H1 (cell line): ENCODE results near the gene TCF7L1. TPM values are rescaled to one million over a fixed set of nuclear protein-coding genes. Genes with fewer than 3 reads are reported as not detected.

ENCODE experiments used
- CTCF ChIA-PET: fragments of 300-600 bp; sonication (Branson Sonifier 250); formaldehyde crosslinking; loops from one replicate; lab custom pipeline; 2021; ENCODE audit not compliant: partially characterized antibody; lab: Charles Lee
- POLR2A ChIA-PET: fragments of 300-600 bp; sonication (Branson Sonifier 250); formaldehyde crosslinking; loops from one replicate; lab custom pipeline; 2021; ENCODE audit warnings: inconsistent platforms; ENCODE audit not compliant: partially characterized antibody; lab: Charles Lee
- DNase-seq, 2 experiments: peaks; one replicate each; pipeline versions ENCODE4 v3.0.0 to v3.0.0-alpha.2; 2010 to 2022; ENCODE audit warnings: low spot score in 2 of 2, low read depth in 1 of 2, mixed read lengths in 1 of 2
- FAIRE-seq: peaks from 2 replicates; lab custom pipeline; 2011; peaks lifted over from hg19 to GRCh38; lab: Jason Lieb, UNC
- H2AFZ ChIP-seq: 2 replicates; pipeline ENCODE4 v1.8.1; 2012; ENCODE audit warnings: low read length, inconsistent platforms
- H2AK5ac ChIP-seq: 2 replicates; pipeline ENCODE4 v1.6.1; 2013; ENCODE audit warnings: low read depth, low read length
- H2BK120ac ChIP-seq: replicated peaks from 2 replicates; pipeline ENCODE3; 2013; ENCODE audit warnings: low read depth, low read length, inconsistent platforms
- H2BK12ac ChIP-seq: 2 replicates; pipeline ENCODE4 v1.6.1; 2013; ENCODE audit warnings: low read depth, low read length
- H2BK15ac ChIP-seq: 2 replicates; pipeline ENCODE4 v1.6.1; 2013; ENCODE audit warnings: low read length
- H2BK20ac ChIP-seq: 2 replicates; pipeline ENCODE4 v1.6.1; 2013; ENCODE audit warnings: low read length
- H2BK5ac ChIP-seq: 2 replicates; pipeline ENCODE4 v1.6.1; 2013; ENCODE audit warnings: low read depth, low read length
- H3K14ac ChIP-seq: 2 replicates; pipeline ENCODE4 v1.6.1; 2013; ENCODE audit warnings: inconsistent platforms; ENCODE audit not compliant: insufficient read length
- H3K18ac ChIP-seq: 2 replicates; pipeline ENCODE4 v1.6.1; 2013; ENCODE audit warnings: low read length; ENCODE audit errors: extremely low read depth
- H3K23ac ChIP-seq: 2 replicates; pipeline ENCODE4 v1.6.1; 2013; ENCODE audit warnings: inconsistent platforms; ENCODE audit not compliant: insufficient read length
- H3K23me2 ChIP-seq: 2 replicates; pipeline ENCODE4 v1.6.1; 2013; ENCODE audit warnings: low read depth, low read length
- H3K27ac ChIP-seq: 2 replicates; pipeline ENCODE4 v1.6.1; 2011; ENCODE audit warnings: low read depth, low read length, inconsistent platforms
- H3K27me3 ChIP-seq, 4 experiments: replicated peaks in 1 of 4; 1 replicate in 1 of 4; 2 replicates in 3 of 4; pipeline versions ENCODE4 v1.6.1 to v1.8.1; 2011 to 2013; ENCODE audit warnings: low read length in 3 of 4, mild to moderate bottlenecking in 3 of 4, inconsistent platforms in 2 of 4, mixed read lengths in 2 of 4, moderate library complexity in 1 of 4; ENCODE audit not compliant: control insufficient read depth in 3 of 4, insufficient read depth in 3 of 4; ENCODE audit errors: extremely low read depth in 1 of 4
- H3K36me3 ChIP-seq, 4 experiments: 2 replicates each; pipeline versions ENCODE4 v1.6.1 to v1.8.1; 2011 to 2013; ENCODE audit warnings: mild to moderate bottlenecking in 4 of 4, low read length in 3 of 4, moderate library complexity in 2 of 4, control low read depth in 1 of 4, inconsistent platforms in 1 of 4; ENCODE audit not compliant: insufficient read depth in 4 of 4, control insufficient read depth in 2 of 4
- H3K4ac ChIP-seq: replicated peaks from 2 replicates; pipeline ENCODE3; 2013; ENCODE audit warnings: low read length, low read depth, mixed read lengths, inconsistent platforms; ENCODE audit not compliant: insufficient read length
- H3K4me1 ChIP-seq, 4 experiments: replicated peaks in 1 of 4; 1 replicate in 1 of 4; 2 replicates in 3 of 4; pipeline versions ENCODE4 v1.6.1 to v1.8.1; 2011 to 2013; ENCODE audit warnings: low read length in 3 of 4, inconsistent platforms in 2 of 4, mixed read lengths in 1 of 4; ENCODE audit not compliant: insufficient read depth in 4 of 4, control insufficient read depth in 3 of 4
- H3K4me2 ChIP-seq, 2 experiments: 2 replicates each; pipeline versions ENCODE4 v1.6.1 to v1.8.1; 2011 to 2013; ENCODE audit warnings: low read depth in 2 of 2, low read length in 2 of 2, control low read depth in 1 of 2, inconsistent platforms in 1 of 2, mild to moderate bottlenecking in 1 of 2; ENCODE audit not compliant: insufficient read depth in 1 of 2
- H3K4me3 ChIP-seq, 4 experiments: fragments of 200-600, 300-600 bp in 1 of 4; sonication (generic), shearing (Covaris generic), sonication (Bioruptor Twin) in 1 of 4; 2 replicates each; pipeline versions ENCODE4 v1.5.1 to v1.8.1; 2011 to 2016; ENCODE audit warnings: low read length in 4 of 4, low read depth in 3 of 4, control low read depth in 2 of 4, inconsistent platforms in 2 of 4, mild to moderate bottlenecking in 2 of 4, mixed read lengths in 1 of 4, moderate library complexity in 1 of 4; ENCODE audit not compliant: insufficient read depth in 2 of 4; ENCODE audit errors: extremely low read depth in 1 of 4
- H3K56ac ChIP-seq: replicated peaks from 2 replicates; pipeline ENCODE3; 2013; ENCODE audit warnings: low read depth, mild to moderate bottlenecking, mixed read lengths, low read length, inconsistent platforms; ENCODE audit not compliant: insufficient read length
- H3K79me1 ChIP-seq: 2 replicates; pipeline ENCODE4 v1.6.1; 2013; ENCODE audit warnings: low read depth, low read length, control low read depth
- H3K79me2 ChIP-seq, 2 experiments: 2 replicates each; pipeline versions ENCODE4 v1.6.1 to v1.8.1; 2012 to 2013; ENCODE audit warnings: low read length in 2 of 2, mild to moderate bottlenecking in 2 of 2, inconsistent platforms in 1 of 2; ENCODE audit not compliant: insufficient read depth in 2 of 2, control insufficient read depth in 1 of 2
- H3K9ac ChIP-seq, 4 experiments: replicated peaks in 1 of 4; 1 replicate in 1 of 4; 2 replicates in 3 of 4; pipeline versions ENCODE4 v1.6.1 to v1.8.1; 2011 to 2013; ENCODE audit warnings: low read depth in 3 of 4, low read length in 3 of 4, control low read depth in 2 of 4, mild to moderate bottlenecking in 2 of 4, moderate library complexity in 2 of 4, inconsistent platforms in 1 of 4; ENCODE audit errors: extremely low read depth in 1 of 4
- H3K9me3 ChIP-seq, 2 experiments: 2 replicates each; pipeline versions ENCODE4 v1.6.1 to v1.8.1; 2012 to 2013; ENCODE audit warnings: mild to moderate bottlenecking in 2 of 2, moderate library complexity in 2 of 2, control low read depth in 1 of 2, inconsistent platforms in 1 of 2, low read depth in 1 of 2, low read length in 1 of 2, mixed read lengths in 1 of 2; ENCODE audit not compliant: insufficient read depth in 2 of 2
- H4K20me1 ChIP-seq, 2 experiments: replicated peaks in 1 of 2; 2 replicates each; pipeline versions ENCODE3 to v1.8.1; 2011 to 2013; ENCODE audit warnings: inconsistent platforms in 2 of 2, low read length in 2 of 2, mild to moderate bottlenecking in 1 of 2; ENCODE audit not compliant: insufficient read depth in 2 of 2, control insufficient read depth in 1 of 2
- H4K5ac ChIP-seq: 2 replicates; pipeline ENCODE4 v1.6.1; 2013; ENCODE audit warnings: low read length, low read depth, mixed read lengths, inconsistent platforms; ENCODE audit not compliant: insufficient read length
- H4K8ac ChIP-seq: 2 replicates; pipeline ENCODE4 v1.8.0; 2013; ENCODE audit warnings: mild to moderate bottlenecking, moderate library complexity, low read length, inconsistent platforms; ENCODE audit not compliant: insufficient read depth; ENCODE audit errors: extremely low read depth
- H4K91ac ChIP-seq: replicated peaks from 2 replicates; pipeline ENCODE3; 2013; ENCODE audit warnings: low read length, mixed read lengths, inconsistent platforms; ENCODE audit not compliant: insufficient read length
- BACH1 ChIP-seq: IDR thresholded peaks from 2 replicates; pipeline ENCODE4 v1.6.1; 2012; ENCODE audit warnings: low read length, improper control_type of control experiment
- EZH2 ChIP-seq: fragments of 200-600 bp; sonication (generic); IDR thresholded peaks from 2 replicates; pipeline ENCODE4 v1.7.1; 2012; ENCODE audit warnings: low read depth, mild to moderate bottlenecking, moderate library complexity, low read length, inconsistent platforms; ENCODE audit not compliant: severe bottlenecking
- GTF2F1 ChIP-seq: IDR thresholded peaks from 2 replicates; pipeline ENCODE4 v1.6.1; 2012; ENCODE audit warnings: low read depth, low read length, improper control_type of control experiment, borderline replicate concordance
- KDM4A ChIP-seq: IDR thresholded peaks from one replicate; pipeline ENCODE4 v1.7.1; 2012; ENCODE audit warnings: low read depth, mild to moderate bottlenecking, moderate library complexity, low read length, inconsistent platforms; ENCODE audit not compliant: severe bottlenecking
- MAFK ChIP-seq: IDR thresholded peaks from 2 replicates; pipeline ENCODE4 v1.6.1; 2012; ENCODE audit warnings: low read depth, mild to moderate bottlenecking, improper control_type of control experiment, low read length
- MAX ChIP-seq: IDR thresholded peaks from 2 replicates; pipeline ENCODE4 v1.6.1; 2012; ENCODE audit warnings: inconsistent platforms
- POU5F1 ChIP-seq: IDR thresholded peaks from 2 replicates; pipeline ENCODE4 v1.6.1; 2011; ENCODE audit warnings: low read depth, mild to moderate bottlenecking, low read length, moderate library complexity
- RAD21 ChIP-seq, 2 experiments: IDR thresholded peaks in 1 of 2; conservative IDR thresholded peaks in 1 of 2; 2 replicates each; pipeline ENCODE4 v1.6.1; 2011; ENCODE audit warnings: low read depth in 2 of 2, low read length in 2 of 2, improper control_type of control experiment in 1 of 2, inconsistent platforms in 1 of 2, mild to moderate bottlenecking in 1 of 2, moderate library complexity in 1 of 2
- RBBP5 ChIP-seq: IDR thresholded peaks from 2 replicates; pipeline ENCODE4 v1.7.1; 2012; ENCODE audit warnings: low read depth, mild to moderate bottlenecking, inconsistent platforms, low read length, moderate library complexity, borderline replicate concordance
- SIX5 ChIP-seq: IDR thresholded peaks from 2 replicates; pipeline ENCODE4 v1.6.1; 2011; ENCODE audit warnings: mild to moderate bottlenecking, low read depth, low read length
- WGBS, 2 experiments: shearing (Covaris generic) in 1 of 2; methylation state at CpG; one replicate each; pipeline versions ENCODE4 v1.1.6 to v1.1.7; 2013 to 2015; ENCODE audit warnings: low lambda C conversion rate in 2 of 2, mixed read lengths in 2 of 2, inconsistent platforms in 1 of 2, low coverage in 1 of 2, missing lambda C conversion rate in 1 of 2; ENCODE audit not compliant: insufficient replicate concordance in 2 of 2, insufficient coverage in 1 of 2, insufficient read length in 1 of 2; ENCODE audit errors: extremely low coverage in 1 of 2, missing lambda C conversion rate in 1 of 2; 5-methylcytosine and 5-hydroxymethylcytosine counted together
- polyA plus RNA-seq, 7 experiments: library from polyadenylated mRNA; depleted of rRNA in 3 of 7; stranded (reverse) in 5 of 7; unstranded in 2 of 7; fragments of >200 nt in 5 of 7; fragments of 200-250 nt in 2 of 7; gene quantifications; 1 replicate in 5 of 7; 2 replicates in 1 of 7; 4 replicates in 1 of 7; pipeline versions ENCODE4 v1.2.1 to v1.2.3, GENCODE V29; 2011 to 2013; ENCODE audit warnings: missing spikeins in 2 of 7, mixed read lengths in 2 of 7
- total RNA-seq: library from RNA; stranded (reverse); fragmentation: NEBNext Ultra II Directional; extraction: Animal tissue kit (Norgen Biotek cat#: 25700); gene quantifications from 2 replicates; pipeline ENCODE4 v1.2.1, GENCODE V29; 2021

Gene TCF7L1
- total and polyA plus RNA-seq, 2 of the 8 experiments (the other 6 are each of a cell fraction or from before 2014, with no cell fraction given), result 27.5 to 108 TPM

GRCh38 chr2:85134896-85135659 is 1.9 kb downstream of the TCF7L1 start:
- POLR2A ChIA-PET, result interaction anchor here (0.6 to 4.5 kb wide), 45 partner anchors 8 to 404 kb away, joined by 3 to 40 read pairs (median 5); partner anchors contain the start of genes MAT2A and TGOLN2
- H3K9ac ChIP-seq, result peak overlapping the region in 3 of 4 experiments; percentile 74 to 91 (median 86); a peak in 6 of 7 replicates
- TF ChIP-seq EZH2, result no peak
- peak; percentile 95 for TF ChIP-seq MAX
- TF ChIP-seq POU5F1, result peak; percentile 68; the same call in 1 of the 2 replicates
- peak; percentile 40; the same call in 1 of the 2 replicates for TF ChIP-seq GTF2F1
- 0 out of 2 replicates have a peak, but pooled peaks have one; percentile 6 for TF ChIP-seq BACH1
- TF ChIP-seq SIX5, result no peak
- no peak for TF ChIP-seq KDM4A
- TF ChIP-seq MAFK, result peak; percentile 54; the same call in 1 of the 2 replicates
- no peak; the same call in 1 of the 2 replicates for TF ChIP-seq RBBP5
- TF ChIP-seq RAD21 (IDR thresholded peaks at IDR 0.05 in 1 of 2, conservative IDR thresholded peaks at IDR 0.05 in 1 of 2; ENCODE audit: low read depth in 2 of 2, low read length in 2 of 2), result no peak

More at GRCh38 chr2:85134896-85135659, 1.9 kb downstream of the TCF7L1 start:
- Histone ChIP-seq H2BK20ac (peak overlapping the region; percentile 53; the same call in 1 of the 2 replicates), H4K5ac (peak overlapping the region; percentile 96), H2BK5ac (peak overlapping the region; percentile 98), H4K20me1 (peaks cover 26 to 27% of the 10 kb centered on the region in 2 experiments), H3K4me2 (peak overlapping the region; percentile 88 to 92), H3K9me3 (no peaks in the 10 kb centered on the region), H3K4me3 (peak overlapping the region; percentile 90 to 97 (median 93)), H3K4ac (peak overlapping the region; percentile 96), H3K79me1 (peaks cover 13% of the 10 kb centered on the region), H2BK120ac (peak overlapping the region; percentile 25), H3K56ac (peak overlapping the region; percentile 82), H3K79me2 (peaks cover 28 to 64% of the 10 kb centered on the region in 2 experiments), H2BK15ac (peak overlapping the region; percentile 5; the same call in 1 of the 2 replicates), H3K36me3 (peaks cover 1 to 24% (median 4%) of the 10 kb centered on the region in 4 experiments; a peak in 4 of 8 replicates), H3K23ac (no peak overlapping the region), H4K91ac (peak overlapping the region; percentile 89), H2BK12ac (peak overlapping the region; percentile 93), H3K27me3 (no peaks in the 10 kb centered on the region), H4K8ac (peak overlapping the region; percentile 96; the same call in 1 of the 2 replicates), H2AK5ac (peak overlapping the region; percentile 34), H3K27ac (peak overlapping the region; percentile 84; the same call in 1 of the 2 replicates), H3K18ac (peak overlapping the region; percentile 100), H3K23me2 (peaks cover 10% of the 10 kb centered on the region), H3K14ac (no peak overlapping the region), H3K4me1 (peaks cover 10 to 17% (median 12%) of the 10 kb centered on the region in 4 experiments), H2AFZ (no peak overlapping the region)
- WGBS, 2 experiments, result 1% methylated on average over 40 of the region's 46 CpGs; no CpG with 5 or more reads in 1 of the 2 experiments
- CTCF ChIA-PET, result interaction anchor here (0.9 to 6.0 kb wide), 11 partner anchors 9 to 165 kb away, joined by 3 to 29 read pairs (median 3); no protein-coding TSS in a partner anchor
- peak; percentile 84 to 89 for DNase-seq
- no peak for FAIRE-seq
